ENCODE results near the gene DEPDC7.

Gene DEPDC7

GRCh38 chr11:33052231-33052630, 36.6 kb downstream of the DEPDC7 start:
- no peak for TF ChIP-seq CTCF (IDR thresholded peaks at IDR 0.05)
- TF ChIP-seq ZFX (IDR thresholded peaks at IDR 0.05; ENCODE audit: borderline replicate concordance) = no peak
- no peak overlapping the region for H3K27ac ChIP-seq

- TF ChIP-seq ZFX (IDR thresholded peaks at IDR 0.05; ENCODE audit: borderline replicate concordance) (no peak), CTCF (IDR thresholded peaks at IDR 0.05) (no peak)
- H3K27ac ChIP-seq = no peak overlapping the region
Observed at GRCh38 chr11:33055375-33055774, 39.7 kb downstream of the DEPDC7 start.

- TF ChIP-seq ZFX (IDR thresholded peaks at IDR 0.05; ENCODE audit: borderline replicate concordance) = no peak
- TF ChIP-seq CTCF (IDR thresholded peaks at IDR 0.05) = no peak
Observed at GRCh38 chr11:33057284-33057683, 41.6 kb downstream of the DEPDC7 start.

GRCh38 chr11:33059331-33060007, 43.8 kb downstream of the DEPDC7 start:
- TF ChIP-seq ZFX (IDR thresholded peaks at IDR 0.05; ENCODE audit: borderline replicate concordance) = no peak
- TF ChIP-seq CTCF (IDR thresholded peaks at IDR 0.05) = no peak

More at GRCh38 chr11:33057284-33057683, 41.6 kb downstream of the DEPDC7 start:
- H3K27ac ChIP-seq = no peak overlapping the region

GRCh38 chr11:33060271-33060670, 44.6 kb downstream of the DEPDC7 start:
- TF ChIP-seq CTCF (IDR thresholded peaks at IDR 0.05) (no peak), ZFX (IDR thresholded peaks at IDR 0.05; ENCODE audit: borderline replicate concordance) (no peak)
- H3K27ac ChIP-seq = no peak overlapping the region; the same call in 1 of the 2 replicates

More at GRCh38 chr11:33059331-33060007, 43.8 kb downstream of the DEPDC7 start:
- no peak overlapping the region for H3K27ac ChIP-seq

- H3K27ac ChIP-seq = peak overlapping the region; percentile 52; the same call in 1 of the 2 replicates
- TF ChIP-seq ZFX (IDR thresholded peaks at IDR 0.05; ENCODE audit: borderline replicate concordance) (no peak), CTCF (IDR thresholded peaks at IDR 0.05) (no peak)
Observed at GRCh38 chr11:33062137-33062536, 46.5 kb downstream of the DEPDC7 start.

- no peak overlapping the region for H3K27ac ChIP-seq
- TF ChIP-seq ZFX (IDR thresholded peaks at IDR 0.05; ENCODE audit: borderline replicate concordance) (no peak), CTCF (IDR thresholded peaks at IDR 0.05) (no peak)
Observed at GRCh38 chr11:33063326-33063881, 47.7 kb downstream of the DEPDC7 start.
